Cerebellar cortex (tissue), 1 donor: Measurements from ENCODE around the gene ZNF385C.

Experiments used
- DNase-seq: peaks from one replicate; pipeline ENCODE4 v3.0.0-alpha.2; 2015; ENCODE audit warnings: low spot score

Gene ZNF385C

GRCh38 chr17:42124256-42124655 lies 26.0 kb upstream of the ZNF385C start:
- no peak for DNase-seq

- DNase-seq = no peak
These were observed 24.4 kb upstream of the ZNF385C start, which contains the start of gene HSPB9 for GRCh38 chr17:42122371-42123303. TSS of gene HSPB9 (plus strand) at chr17:42122804. CDS start at chr17:42122851, 47 bp downstream.

GRCh38 chr17:42120770-42121769 lies 22.8 kb upstream of the ZNF385C start, which contains the start of gene KAT2A:
TSS of gene KAT2A (minus strand) at chr17:42121367. CDS start at chr17:42121304, 63 bp downstream.
- peak; percentile 88 for DNase-seq

- no peak for DNase-seq
These were observed 22.0 kb upstream of the ZNF385C start for GRCh38 chr17:42120161-42120769.

- DNase-seq = no peak
These were observed 21.0 kb upstream of the ZNF385C start for GRCh38 chr17:42119301-42119700.

- DNase-seq = peak; percentile 55
These were observed 20.3 kb upstream of the ZNF385C start for GRCh38 chr17:42118545-42118944.

GRCh38 chr17:42118126-42118510 lies 19.8 kb upstream of the ZNF385C start:
- no peak for DNase-seq

- no peak for DNase-seq
These were observed 19.3 kb upstream of the ZNF385C start for GRCh38 chr17:42117397-42118125.

GRCh38 chr17:42116705-42117396 lies 18.6 kb upstream of the ZNF385C start:
- peak; percentile 88 for DNase-seq

- DNase-seq = no peak
These were observed 15.8 kb upstream of the ZNF385C start for GRCh38 chr17:42114118-42114517.

GRCh38 chr17:42113293-42114069 lies 15.2 kb upstream of the ZNF385C start:
- no peak for DNase-seq

GRCh38 chr17:42112552-42113176 lies 14.4 kb upstream of the ZNF385C start, which contains the start of gene DHX58:
TSS of gene DHX58 (minus strand) at chr17:42112714. CDS start at chr17:42111892, 822 bp downstream.
- DNase-seq = peak; percentile 76

GRCh38 chr17:42111871-42112551 lies 13.7 kb upstream of the ZNF385C start:
- DNase-seq = peak; percentile 34

GRCh38 chr17:42111265-42111636 lies 13.0 kb upstream of the ZNF385C start:
- no peak for DNase-seq

- no peak for DNase-seq
These were observed 12.3 kb upstream of the ZNF385C start for GRCh38 chr17:42110301-42111264.

- DNase-seq = no peak
These were observed 10.8 kb upstream of the ZNF385C start for GRCh38 chr17:42109086-42109485.
